SK-N-SH (cell line): ENCODE data around the gene CNTNAP1. TPM values are rescaled to one million over a fixed set of nuclear protein-coding genes. Genes with fewer than 3 reads are reported as not detected.

Source experiments
- CTCF ChIA-PET: fragments of 300-600, 350-600 bp; formaldehyde crosslinking; extraction: SDS; loops from one replicate; lab custom pipeline; 2021; lab: Yijun Ruan, JAX
- POLR2A ChIA-PET: fragments of 350-600 bp; sonication (Branson Sonifier 250); formaldehyde crosslinking; extraction: SDS; loops from one replicate; lab custom pipeline; 2020; ENCODE audit warnings: antibody characterized with exemption, inconsistent platforms; lab: Yijun Ruan, JAX
- DNase-seq: peaks from one replicate; pipeline ENCODE4 v3.0.0; 2012
- H2AFZ ChIP-seq: fragments of 200-600 bp; sonication (generic); 2 replicates; pipeline ENCODE4 v1.8.1; 2016; ENCODE audit warnings: antibody characterized with exemption, mild to moderate bottlenecking, low read depth
- H3F3A ChIP-seq: fragments of 200-600 bp; sonication (generic); replicated peaks from 2 replicates; pipeline ENCODE3; 2016; ENCODE audit warnings: antibody characterized with exemption, mild to moderate bottlenecking; ENCODE audit not compliant: insufficient read depth
- H3K27ac ChIP-seq, 2 experiments: fragments of 200-500 bp in 1 of 2; fragments of 200-600 bp in 1 of 2; sonication (Bioruptor generic) in 1 of 2; sonication (generic), shearing (Covaris generic) in 1 of 2; 2 replicates each; pipeline versions ENCODE4 v1.5.1 to v1.6.1; 2014 to 2016; ENCODE audit warnings: low read depth in 2 of 2, inconsistent platforms in 1 of 2, low read length in 1 of 2, mild to moderate bottlenecking in 1 of 2, mixed read lengths in 1 of 2
- H3K27me3 ChIP-seq: fragments of 200-600 bp; sonication (generic), shearing (Covaris generic); 2 replicates; pipeline ENCODE4 v1.6.1; 2016; ENCODE audit warnings: mixed run types; ENCODE audit not compliant: insufficient read depth
- H3K36me3 ChIP-seq, 2 experiments: fragments of 200-500 bp in 1 of 2; fragments of 200-600 bp in 1 of 2; sonication (Bioruptor generic) in 1 of 2; sonication (generic) in 1 of 2; replicated peaks in 1 of 2; 2 replicates each; pipeline versions ENCODE3 to v1.5.1; 2014 to 2016; ENCODE audit warnings: low read length in 1 of 2, mild to moderate bottlenecking in 1 of 2; ENCODE audit not compliant: insufficient read depth in 2 of 2, control insufficient read depth in 1 of 2
- H3K4me1 ChIP-seq, 2 experiments: fragments of 200-500 bp in 1 of 2; fragments of 200-600 bp in 1 of 2; sonication (Bioruptor generic) in 1 of 2; sonication (generic), shearing (Covaris generic) in 1 of 2; 2 replicates each; pipeline versions ENCODE4 v1.5.1 to v1.6.1; 2014 to 2016; ENCODE audit warnings: low read depth in 1 of 2, low read length in 1 of 2, mixed run types in 1 of 2; ENCODE audit not compliant: insufficient read depth in 2 of 2, control insufficient read depth in 1 of 2
- H3K4me2 ChIP-seq: fragments of 200-600 bp; sonication (generic), shearing (Covaris generic); 2 replicates; pipeline ENCODE4 v1.6.1; 2017; ENCODE audit warnings: mixed run types
- H3K4me3 ChIP-seq, 2 experiments: fragments of 200-500 bp in 1 of 2; fragments of 200-600 bp in 1 of 2; sonication (Bioruptor generic) in 1 of 2; sonication (generic), shearing (Covaris generic) in 1 of 2; 2 replicates each; pipeline versions ENCODE4 v1.5.1 to v1.8.1; 2014 to 2016; ENCODE audit warnings: low read depth in 2 of 2, inconsistent platforms in 1 of 2, low read length in 1 of 2, mild to moderate bottlenecking in 1 of 2, mixed read lengths in 1 of 2, moderate library complexity in 1 of 2
- H3K79me2 ChIP-seq: fragments of 200-600 bp; sonication (generic); 2 replicates; pipeline ENCODE4 v1.8.1; 2017; ENCODE audit warnings: mild to moderate bottlenecking; ENCODE audit not compliant: insufficient read depth
- H3K9ac ChIP-seq: fragments of 200-600 bp; sonication (generic); 2 replicates; pipeline ENCODE4 v1.6.1; 2017; ENCODE audit warnings: mixed run types
- H3K9me2 ChIP-seq: fragments of 200-600 bp; sonication (generic); 2 replicates; pipeline ENCODE4 v1.6.1; 2017; ENCODE audit warnings: mixed run types
- H3K9me3 ChIP-seq: fragments of 200-600 bp; sonication (generic); 2 replicates; pipeline ENCODE4 v1.6.1; 2017; ENCODE audit warnings: mixed run types, mild to moderate bottlenecking, moderate library complexity
- H4K20me1 ChIP-seq: fragments of 200-600 bp; sonication (generic); 2 replicates; pipeline ENCODE4 v1.6.1; 2017; ENCODE audit warnings: mild to moderate bottlenecking, mixed run types; ENCODE audit not compliant: insufficient read depth
- CHD2 ChIP-seq: fragments of 150-350 bp; IDR thresholded peaks from 2 replicates; pipeline ENCODE4 v1.6.1; 2018; ENCODE audit warnings: low read length; ENCODE audit not compliant: partially characterized antibody
- ELF1 ChIP-seq: IDR thresholded peaks from 2 replicates; pipeline ENCODE4 v1.4.0; 2012
- FOSL2 ChIP-seq: IDR thresholded peaks from 2 replicates; pipeline ENCODE4 v1.4.0; 2012; ENCODE audit warnings: low read depth, mild to moderate bottlenecking, moderate library complexity, borderline replicate concordance
- FOXJ3 ChIP-seq: sonication (generic); formaldehyde crosslinking; IDR thresholded peaks from 2 replicates; pipeline ENCODE4 v1.5.1; 2020; ENCODE audit warnings: mild to moderate bottlenecking, missing genetic modification reagents
- FOXM1 ChIP-seq: IDR thresholded peaks from 2 replicates; pipeline ENCODE4 v1.4.0; 2012; ENCODE audit warnings: low read depth, mild to moderate bottlenecking
- GATA2 ChIP-seq: sonication (generic); formaldehyde crosslinking; IDR thresholded peaks from 2 replicates; pipeline ENCODE4 v1.5.0; 2020; ENCODE audit warnings: mild to moderate bottlenecking, missing genetic modification reagents
- RAD21 ChIP-seq: IDR thresholded peaks from 2 replicates; pipeline ENCODE4 v1.6.1; 2012; ENCODE audit warnings: mild to moderate bottlenecking, low read length
- RCOR1 ChIP-seq: fragments of 150-350 bp; IDR thresholded peaks from 2 replicates; pipeline ENCODE4 v1.6.1; 2017; ENCODE audit warnings: antibody characterized with exemption, low read length
- REST ChIP-seq: IDR thresholded peaks from 2 replicates; pipeline ENCODE4 v1.6.1; 2012; ENCODE audit warnings: mild to moderate bottlenecking, low read depth, low read length, moderate library complexity
- RFX5 ChIP-seq: IDR thresholded peaks from 2 replicates; pipeline ENCODE4 v1.6.1; 2012; ENCODE audit warnings: mild to moderate bottlenecking, improper control_type of control experiment, low read length
- TAF1 ChIP-seq: IDR thresholded peaks from 2 replicates; pipeline ENCODE4 v1.6.1; 2012; ENCODE audit warnings: low read depth, mild to moderate bottlenecking, low read length, moderate library complexity, borderline replicate concordance
- USF2 ChIP-seq: fragments of 150-350 bp; IDR thresholded peaks from 2 replicates; pipeline ENCODE4 v1.6.1; 2017; ENCODE audit warnings: antibody characterized with exemption, low read length, low read depth, borderline replicate concordance
- YY1 ChIP-seq: IDR thresholded peaks from 2 replicates; pipeline ENCODE4 v1.4.0; 2012; ENCODE audit warnings: low read depth, mild to moderate bottlenecking
- WGBS: methylation state at CpG from one replicate; pipeline ENCODE4 v1.1.6; 2017; ENCODE audit warnings: low lambda C conversion rate; 5-methylcytosine and 5-hydroxymethylcytosine counted together
- polyA plus RNA-seq, 3 experiments: library from polyadenylated mRNA; depleted of rRNA; stranded (reverse); fragments of >200 nt; gene quantifications; 2 replicates each; pipeline ENCODE4 v1.2.3, GENCODE V29; 2012

CNTNAP1 gene
- polyA plus RNA-seq, 1 of the 3 experiments (the other 2 are of a cell fraction) = 92.7 TPM

DNA sequence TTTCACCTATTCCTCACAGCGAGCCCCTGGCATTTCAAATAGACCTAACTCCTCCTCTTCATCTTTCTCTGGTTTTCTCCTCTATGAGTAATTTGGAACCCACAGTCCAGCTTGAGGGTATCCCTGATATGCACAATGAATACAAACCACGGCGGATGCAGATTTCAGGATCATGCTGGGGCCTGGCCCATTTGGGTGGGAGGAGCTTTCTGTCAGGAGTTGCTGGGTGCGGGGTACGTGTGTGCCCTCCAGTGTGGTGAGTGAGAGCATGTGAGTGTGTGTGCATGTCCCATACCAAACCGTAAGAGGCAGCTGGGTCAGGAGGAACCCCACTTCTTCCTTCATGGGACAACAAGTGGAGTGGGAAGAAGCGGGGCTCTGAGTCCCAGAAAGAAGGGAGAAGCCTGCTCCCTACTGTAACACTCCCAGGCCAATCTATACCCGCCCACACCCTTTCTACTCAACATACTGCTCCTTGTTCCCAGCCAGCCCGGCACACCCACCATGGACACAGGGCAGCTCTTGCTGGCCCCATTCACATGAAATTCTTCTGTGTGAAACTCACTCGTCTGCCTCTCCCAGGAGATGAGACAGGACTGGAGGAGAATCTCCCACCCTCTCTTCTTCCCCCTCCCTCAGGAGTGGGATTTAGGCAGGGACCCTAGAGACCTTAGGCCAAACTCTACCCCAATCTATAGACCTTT is 18.4 kb downstream of the CNTNAP1 start (continued):
- TF ChIP-seq FOXJ3 = no peak
- no peak for TF ChIP-seq USF2
- TF ChIP-seq CHD2 = no peak
- no peak for TF ChIP-seq RAD21

- CTCF ChIA-PET = interaction anchor here (1.3 kb wide), 1 partner anchor 23 kb away, joined by 6 read pairs; no protein-coding TSS in a partner anchor
- Histone ChIP-seq H3K9ac (no peak overlapping the region), H2AFZ (no peak overlapping the region), H3K27ac (no peak overlapping the region), H3K36me3 (peaks cover 34 to 58% of the 10 kb centered on the region in 2 experiments), H3K27me3 (no peaks in the 10 kb centered on the region), H3F3A (peaks cover 3% of the 10 kb centered on the region), H3K79me2 (no peaks in the 10 kb centered on the region), H3K4me1 (peaks cover 0 to 6% of the 10 kb centered on the region in 2 experiments; a peak in 2 of 4 replicates), H3K4me3 (no peak overlapping the region), H3K4me2 (no peak overlapping the region), H4K20me1 (no peaks in the 10 kb centered on the region), H3K9me3 (no peaks in the 10 kb centered on the region), H3K9me2 (no peaks in the 10 kb centered on the region)
- TF ChIP-seq REST (no peak), FOSL2 (no peak), FOXM1 (no peak), YY1 (no peak), USF2 (no peak), RCOR1 (no peak), ELF1 (no peak), RFX5 (no peak), TAF1 (no peak), GATA2 (CRISPR knock-in tag) (no peak)
- POLR2A ChIA-PET = no interaction called here
- 81% methylated on average over 8 of the region's 11 CpGs for WGBS
- DNase-seq = no peak
These were observed 20.1 kb downstream of the CNTNAP1 start for GRCh38 chr17:42702446-42702845.
